ENCODE measurements around the gene HCFC1.

DNA sequence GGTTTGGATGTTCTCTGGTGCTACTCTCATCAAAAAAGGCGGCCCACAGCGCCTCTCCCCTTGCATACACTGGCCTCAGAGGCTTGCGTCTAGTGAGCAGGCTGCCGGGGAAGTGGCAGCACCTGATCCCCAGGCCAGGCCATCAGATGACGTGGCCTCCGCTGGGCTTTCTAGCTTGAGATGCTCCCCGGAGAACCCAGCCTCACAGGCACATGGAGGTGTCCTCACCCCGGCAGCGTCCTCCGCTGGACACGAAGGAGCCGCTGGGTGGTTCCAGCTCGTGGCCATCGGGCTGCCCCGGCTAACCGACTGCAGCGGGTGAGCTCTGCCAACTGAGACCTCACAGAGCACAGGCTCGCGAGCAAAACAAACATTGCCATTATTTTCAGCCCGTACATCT, 35.3 kb upstream of the HCFC1 start:
- TF ChIP-seq POLR2A (IDR thresholded peaks at IDR 0.05; ENCODE audit: low read length): no peak
- TF ChIP-seq, protein P1, sequence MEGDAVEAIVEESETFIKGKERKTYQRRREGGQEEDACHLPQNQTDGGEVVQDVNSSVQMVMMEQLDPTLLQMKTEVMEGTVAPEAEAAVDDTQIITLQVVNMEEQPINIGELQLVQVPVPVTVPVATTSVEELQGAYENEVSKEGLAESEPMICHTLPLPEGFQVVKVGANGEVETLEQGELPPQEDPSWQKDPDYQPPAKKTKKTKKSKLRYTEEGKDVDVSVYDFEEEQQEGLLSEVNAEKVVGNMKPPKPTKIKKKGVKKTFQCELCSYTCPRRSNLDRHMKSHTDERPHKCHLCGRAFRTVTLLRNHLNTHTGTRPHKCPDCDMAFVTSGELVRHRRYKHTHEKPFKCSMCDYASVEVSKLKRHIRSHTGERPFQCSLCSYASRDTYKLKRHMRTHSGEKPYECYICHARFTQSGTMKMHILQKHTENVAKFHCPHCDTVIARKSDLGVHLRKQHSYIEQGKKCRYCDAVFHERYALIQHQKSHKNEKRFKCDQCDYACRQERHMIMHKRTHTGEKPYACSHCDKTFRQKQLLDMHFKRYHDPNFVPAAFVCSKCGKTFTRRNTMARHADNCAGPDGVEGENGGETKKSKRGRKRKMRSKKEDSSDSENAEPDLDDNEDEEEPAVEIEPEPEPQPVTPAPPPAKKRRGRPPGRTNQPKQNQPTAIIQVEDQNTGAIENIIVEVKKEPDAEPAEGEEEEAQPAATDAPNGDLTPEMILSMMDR (IDR thresholded peaks at IDR 0.05): no peak
- no peak for TF ChIP-seq EP300 (IDR thresholded peaks at IDR 0.05)
- TF ChIP-seq, protein P2, sequence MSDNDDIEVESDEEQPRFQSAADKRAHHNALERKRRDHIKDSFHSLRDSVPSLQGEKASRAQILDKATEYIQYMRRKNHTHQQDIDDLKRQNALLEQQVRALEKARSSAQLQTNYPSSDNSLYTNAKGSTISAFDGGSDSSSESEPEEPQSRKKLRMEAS (IDR thresholded peaks at IDR 0.05): no peak
- TF ChIP-seq PHF8 (IDR thresholded peaks at IDR 0.05; ENCODE audit: borderline replicate concordance, low read depth): no peak
- TF ChIP-seq RNF2 (IDR thresholded peaks at IDR 0.05; ENCODE audit: borderline replicate concordance, low read depth): no peak

All from A549 (cell line).